GM12878 (cell line): ENCODE results near the gene HLA-DQB1. TPM values are rescaled to one million over a fixed set of nuclear protein-coding genes. Genes with fewer than 3 reads are reported as not detected.
A peak's percentile ranks its signal among the peaks of the same experiment; 100 is the strongest.

Source experiments
- ATF7 ChIP-seq: fragments of 450-650 bp; IDR thresholded peaks from 2 replicates; pipeline ENCODE4 v1.6.1; 2016; ENCODE audit warnings: low read depth, mild to moderate bottlenecking
- CHD2 ChIP-seq: IDR thresholded peaks from 2 replicates; pipeline ENCODE4 v1.6.1; 2011; ENCODE audit warnings: low read depth, low read length, improper control_type of control experiment, borderline replicate concordance
- KAT2A ChIP-seq: conservative IDR thresholded peaks from 2 replicates; pipeline ENCODE4 v1.6.1; 2011; ENCODE audit warnings: low read depth, low read length; ENCODE audit not compliant: control insufficient read depth
- SUPT20H ChIP-seq: IDR thresholded peaks from 2 replicates; pipeline ENCODE4 v1.6.1; 2011; ENCODE audit warnings: low read depth, mild to moderate bottlenecking, low read length, moderate library complexity, borderline replicate concordance; ENCODE audit not compliant: control insufficient read depth
- WRNIP1 ChIP-seq: IDR thresholded peaks from 2 replicates; pipeline ENCODE4 v1.6.1; 2011; ENCODE audit warnings: low read depth, low read length, improper control_type of control experiment, borderline replicate concordance
- YY1 ChIP-seq: IDR thresholded peaks from 2 replicates; pipeline ENCODE4 v1.6.1; 2011; ENCODE audit warnings: low read depth, mild to moderate bottlenecking, low read length
- polyA plus RNA-seq, 11 experiments: library from polyadenylated mRNA; depleted of rRNA in 4 of 11; unstranded in 6 of 11; stranded (reverse) in 5 of 11; fragments of >200 nt; fragmentation: Nextera tagmentation in 4 of 11; fragmentation: Illumina TruSeq in 1 of 11; extraction: Ambion mirVana in 4 of 11; extraction: Trizol in 1 of 11; gene quantifications; 1 replicate in 1 of 11; 2 replicates in 10 of 11; pipeline versions ENCODE4 v1.2.1 to v1.2.3, GENCODE V29; 2011 to 2016; ENCODE audit warnings: inconsistent platforms in 2 of 11, missing spikeins in 2 of 11, low read depth in 1 of 11
- total RNA-seq, 4 experiments: library from RNA; depleted of rRNA in 3 of 4; stranded (reverse); fragments of >200 nt in 3 of 4; fragmentation: Illumina TruSeq in 1 of 4; extraction: Trizol in 1 of 4; gene quantifications; 2 replicates each; pipeline versions ENCODE4 v1.2.1 to v1.2.3, GENCODE V29; 2013 to 2021
- TF ChIP-seq, protein P1 (sequence below): fragments of 450-650 bp; IDR thresholded peaks from 2 replicates; pipeline ENCODE4 v1.6.1; 2017; ENCODE audit warnings: mild to moderate bottlenecking, moderate library complexity
- TF ChIP-seq, protein P2 (sequence below): fragments of 450-650 bp; formaldehyde crosslinking; IDR thresholded peaks from 2 replicates; pipeline ENCODE4 v1.4.0; 2022; ENCODE audit warnings: mild to moderate bottlenecking, moderate library complexity
- TF ChIP-seq, protein P3 (sequence below): fragments of 450-650 bp; formaldehyde crosslinking; IDR thresholded peaks from 2 replicates; pipeline ENCODE4 v1.4.0; 2020; ENCODE audit warnings: mild to moderate bottlenecking, moderate library complexity
- TF ChIP-seq, protein P4 (sequence below): fragments of 450-650 bp; IDR thresholded peaks from 2 replicates; pipeline ENCODE4 v1.6.1; 2017; ENCODE audit warnings: borderline replicate concordance
- TF ChIP-seq, protein P5 (sequence below): fragments of 450-650 bp; formaldehyde crosslinking; IDR thresholded peaks from 2 replicates; pipeline ENCODE4 v1.5.0; 2022; ENCODE audit warnings: mild to moderate bottlenecking, missing genetic modification characterization

The HLA-DQB1 gene
- total and polyA plus RNA-seq, 10 of the 15 experiments (the other 5 are each of a cell fraction or from before 2014, with no cell fraction given) = 38.1 to 403 (median 91.4) TPM

DNA sequence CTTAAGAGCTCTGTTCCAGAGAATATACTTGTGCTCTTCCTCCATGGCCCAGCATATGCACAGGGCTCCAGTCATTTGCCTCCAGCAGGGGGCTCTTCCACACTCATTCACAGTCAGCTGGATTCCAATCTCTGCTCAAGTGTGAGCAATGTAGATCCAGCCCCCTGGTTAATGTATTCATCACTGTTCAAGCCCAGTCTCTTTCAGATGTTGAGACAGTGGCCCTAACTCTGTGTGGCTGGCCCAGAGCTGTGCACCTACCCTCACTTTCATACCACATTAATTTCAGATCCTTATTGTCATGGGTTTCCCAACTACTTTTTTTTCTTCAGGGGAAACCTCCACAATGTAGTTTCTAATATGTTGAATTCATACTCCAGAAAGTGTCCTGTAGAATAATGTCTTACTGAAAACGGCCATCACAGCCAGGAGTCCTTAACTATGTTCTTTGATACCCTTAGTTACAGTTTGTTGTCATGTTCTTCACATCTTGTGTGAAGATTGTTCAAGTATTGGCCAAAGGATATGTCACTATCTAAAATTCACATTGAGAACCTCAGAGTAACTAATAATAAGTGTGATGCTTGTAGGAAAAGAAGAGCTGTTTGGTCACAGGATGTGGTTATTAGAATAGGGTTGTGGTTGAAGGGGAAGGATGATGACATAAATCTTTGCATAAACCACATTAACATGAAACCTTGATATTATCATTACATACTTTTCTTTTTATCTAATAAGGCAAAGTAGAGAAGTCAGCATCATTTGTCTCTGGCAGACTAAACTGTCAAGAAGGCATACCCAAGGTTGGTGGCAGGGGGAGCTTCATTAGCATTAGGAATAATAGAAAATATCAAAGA is 43.7 kb downstream of the HLA-DQB1 start (continued):
- TF ChIP-seq, protein P1, sequence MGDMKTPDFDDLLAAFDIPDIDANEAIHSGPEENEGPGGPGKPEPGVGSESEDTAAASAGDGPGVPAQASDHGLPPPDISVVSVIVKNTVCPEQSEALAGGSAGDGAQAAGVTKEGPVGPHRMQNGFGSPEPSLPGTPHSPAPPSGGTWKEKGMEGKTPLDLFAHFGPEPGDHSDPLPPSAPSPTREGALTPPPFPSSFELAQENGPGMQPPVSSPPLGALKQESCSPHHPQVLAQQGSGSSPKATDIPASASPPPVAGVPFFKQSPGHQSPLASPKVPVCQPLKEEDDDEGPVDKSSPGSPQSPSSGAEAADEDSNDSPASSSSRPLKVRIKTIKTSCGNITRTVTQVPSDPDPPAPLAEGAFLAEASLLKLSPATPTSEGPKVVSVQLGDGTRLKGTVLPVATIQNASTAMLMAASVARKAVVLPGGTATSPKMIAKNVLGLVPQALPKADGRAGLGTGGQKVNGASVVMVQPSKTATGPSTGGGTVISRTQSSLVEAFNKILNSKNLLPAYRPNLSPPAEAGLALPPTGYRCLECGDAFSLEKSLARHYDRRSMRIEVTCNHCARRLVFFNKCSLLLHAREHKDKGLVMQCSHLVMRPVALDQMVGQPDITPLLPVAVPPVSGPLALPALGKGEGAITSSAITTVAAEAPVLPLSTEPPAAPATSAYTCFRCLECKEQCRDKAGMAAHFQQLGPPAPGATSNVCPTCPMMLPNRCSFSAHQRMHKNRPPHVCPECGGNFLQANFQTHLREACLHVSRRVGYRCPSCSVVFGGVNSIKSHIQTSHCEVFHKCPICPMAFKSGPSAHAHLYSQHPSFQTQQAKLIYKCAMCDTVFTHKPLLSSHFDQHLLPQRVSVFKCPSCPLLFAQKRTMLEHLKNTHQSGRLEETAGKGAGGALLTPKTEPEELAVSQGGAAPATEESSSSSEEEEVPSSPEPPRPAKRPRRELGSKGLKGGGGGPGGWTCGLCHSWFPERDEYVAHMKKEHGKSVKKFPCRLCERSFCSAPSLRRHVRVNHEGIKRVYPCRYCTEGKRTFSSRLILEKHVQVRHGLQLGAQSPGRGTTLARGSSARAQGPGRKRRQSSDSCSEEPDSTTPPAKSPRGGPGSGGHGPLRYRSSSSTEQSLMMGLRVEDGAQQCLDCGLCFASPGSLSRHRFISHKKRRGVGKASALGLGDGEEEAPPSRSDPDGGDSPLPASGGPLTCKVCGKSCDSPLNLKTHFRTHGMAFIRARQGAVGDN = peak; percentile 87
- peak; percentile 99 for TF ChIP-seq ATF7
- TF ChIP-seq, protein P2, sequence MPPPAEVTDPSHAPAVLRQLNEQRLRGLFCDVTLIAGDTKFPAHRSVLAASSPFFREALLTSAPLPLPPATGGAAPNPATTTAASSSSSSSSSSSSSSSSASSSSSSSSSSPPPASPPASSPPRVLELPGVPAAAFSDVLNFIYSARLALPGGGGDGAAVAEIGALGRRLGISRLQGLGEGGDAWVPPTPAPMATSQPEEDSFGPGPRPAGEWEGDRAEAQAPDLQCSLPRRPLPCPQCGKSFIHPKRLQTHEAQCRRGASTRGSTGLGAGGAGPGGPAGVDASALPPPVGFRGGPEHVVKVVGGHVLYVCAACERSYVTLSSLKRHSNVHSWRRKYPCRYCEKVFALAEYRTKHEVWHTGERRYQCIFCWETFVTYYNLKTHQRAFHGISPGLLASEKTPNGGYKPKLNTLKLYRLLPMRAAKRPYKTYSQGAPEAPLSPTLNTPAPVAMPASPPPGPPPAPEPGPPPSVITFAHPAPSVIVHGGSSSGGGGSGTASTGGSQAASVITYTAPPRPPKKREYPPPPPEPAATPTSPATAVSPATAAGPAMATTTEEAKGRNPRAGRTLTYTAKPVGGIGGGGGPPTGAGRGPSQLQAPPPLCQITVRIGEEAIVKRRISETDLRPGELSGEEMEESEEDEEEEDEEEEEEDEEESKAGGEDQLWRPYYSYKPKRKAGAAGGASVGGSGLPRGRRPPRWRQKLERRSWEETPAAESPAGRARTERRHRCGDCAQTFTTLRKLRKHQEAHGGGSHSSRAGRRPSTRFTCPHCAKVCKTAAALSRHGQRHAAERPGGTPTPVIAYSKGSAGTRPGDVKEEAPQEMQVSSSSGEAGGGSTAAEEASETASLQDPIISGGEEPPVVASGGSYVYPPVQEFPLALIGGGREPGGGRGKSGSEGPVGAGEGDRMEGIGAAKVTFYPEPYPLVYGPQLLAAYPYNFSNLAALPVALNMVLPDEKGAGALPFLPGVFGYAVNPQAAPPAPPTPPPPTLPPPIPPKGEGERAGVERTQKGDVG (CRISPR knock-in tag) = no peak
- TF ChIP-seq, protein P3, sequence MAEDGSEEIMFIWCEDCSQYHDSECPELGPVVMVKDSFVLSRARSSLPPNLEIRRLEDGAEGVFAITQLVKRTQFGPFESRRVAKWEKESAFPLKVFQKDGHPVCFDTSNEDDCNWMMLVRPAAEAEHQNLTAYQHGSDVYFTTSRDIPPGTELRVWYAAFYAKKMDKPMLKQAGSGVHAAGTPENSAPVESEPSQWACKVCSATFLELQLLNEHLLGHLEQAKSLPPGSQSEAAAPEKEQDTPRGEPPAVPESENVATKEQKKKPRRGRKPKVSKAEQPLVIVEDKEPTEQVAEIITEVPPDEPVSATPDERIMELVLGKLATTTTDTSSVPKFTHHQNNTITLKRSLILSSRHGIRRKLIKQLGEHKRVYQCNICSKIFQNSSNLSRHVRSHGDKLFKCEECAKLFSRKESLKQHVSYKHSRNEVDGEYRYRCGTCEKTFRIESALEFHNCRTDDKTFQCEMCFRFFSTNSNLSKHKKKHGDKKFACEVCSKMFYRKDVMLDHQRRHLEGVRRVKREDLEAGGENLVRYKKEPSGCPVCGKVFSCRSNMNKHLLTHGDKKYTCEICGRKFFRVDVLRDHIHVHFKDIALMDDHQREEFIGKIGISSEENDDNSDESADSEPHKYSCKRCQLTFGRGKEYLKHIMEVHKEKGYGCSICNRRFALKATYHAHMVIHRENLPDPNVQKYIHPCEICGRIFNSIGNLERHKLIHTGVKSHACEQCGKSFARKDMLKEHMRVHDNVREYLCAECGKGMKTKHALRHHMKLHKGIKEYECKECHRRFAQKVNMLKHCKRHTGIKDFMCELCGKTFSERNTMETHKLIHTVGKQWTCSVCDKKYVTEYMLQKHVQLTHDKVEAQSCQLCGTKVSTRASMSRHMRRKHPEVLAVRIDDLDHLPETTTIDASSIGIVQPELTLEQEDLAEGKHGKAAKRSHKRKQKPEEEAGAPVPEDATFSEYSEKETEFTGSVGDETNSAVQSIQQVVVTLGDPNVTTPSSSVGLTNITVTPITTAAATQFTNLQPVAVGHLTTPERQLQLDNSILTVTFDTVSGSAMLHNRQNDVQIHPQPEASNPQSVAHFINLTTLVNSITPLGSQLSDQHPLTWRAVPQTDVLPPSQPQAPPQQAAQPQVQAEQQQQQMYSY (CRISPR knock-in tag) = no peak
- peak; percentile 38; the same call in 1 of the 2 replicates for TF ChIP-seq YY1
- TF ChIP-seq, protein P4, sequence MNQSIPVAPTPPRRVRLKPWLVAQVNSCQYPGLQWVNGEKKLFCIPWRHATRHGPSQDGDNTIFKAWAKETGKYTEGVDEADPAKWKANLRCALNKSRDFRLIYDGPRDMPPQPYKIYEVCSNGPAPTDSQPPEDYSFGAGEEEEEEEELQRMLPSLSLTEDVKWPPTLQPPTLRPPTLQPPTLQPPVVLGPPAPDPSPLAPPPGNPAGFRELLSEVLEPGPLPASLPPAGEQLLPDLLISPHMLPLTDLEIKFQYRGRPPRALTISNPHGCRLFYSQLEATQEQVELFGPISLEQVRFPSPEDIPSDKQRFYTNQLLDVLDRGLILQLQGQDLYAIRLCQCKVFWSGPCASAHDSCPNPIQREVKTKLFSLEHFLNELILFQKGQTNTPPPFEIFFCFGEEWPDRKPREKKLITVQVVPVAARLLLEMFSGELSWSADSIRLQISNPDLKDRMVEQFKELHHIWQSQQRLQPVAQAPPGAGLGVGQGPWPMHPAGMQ = no peak
- TF ChIP-seq, protein P5, sequence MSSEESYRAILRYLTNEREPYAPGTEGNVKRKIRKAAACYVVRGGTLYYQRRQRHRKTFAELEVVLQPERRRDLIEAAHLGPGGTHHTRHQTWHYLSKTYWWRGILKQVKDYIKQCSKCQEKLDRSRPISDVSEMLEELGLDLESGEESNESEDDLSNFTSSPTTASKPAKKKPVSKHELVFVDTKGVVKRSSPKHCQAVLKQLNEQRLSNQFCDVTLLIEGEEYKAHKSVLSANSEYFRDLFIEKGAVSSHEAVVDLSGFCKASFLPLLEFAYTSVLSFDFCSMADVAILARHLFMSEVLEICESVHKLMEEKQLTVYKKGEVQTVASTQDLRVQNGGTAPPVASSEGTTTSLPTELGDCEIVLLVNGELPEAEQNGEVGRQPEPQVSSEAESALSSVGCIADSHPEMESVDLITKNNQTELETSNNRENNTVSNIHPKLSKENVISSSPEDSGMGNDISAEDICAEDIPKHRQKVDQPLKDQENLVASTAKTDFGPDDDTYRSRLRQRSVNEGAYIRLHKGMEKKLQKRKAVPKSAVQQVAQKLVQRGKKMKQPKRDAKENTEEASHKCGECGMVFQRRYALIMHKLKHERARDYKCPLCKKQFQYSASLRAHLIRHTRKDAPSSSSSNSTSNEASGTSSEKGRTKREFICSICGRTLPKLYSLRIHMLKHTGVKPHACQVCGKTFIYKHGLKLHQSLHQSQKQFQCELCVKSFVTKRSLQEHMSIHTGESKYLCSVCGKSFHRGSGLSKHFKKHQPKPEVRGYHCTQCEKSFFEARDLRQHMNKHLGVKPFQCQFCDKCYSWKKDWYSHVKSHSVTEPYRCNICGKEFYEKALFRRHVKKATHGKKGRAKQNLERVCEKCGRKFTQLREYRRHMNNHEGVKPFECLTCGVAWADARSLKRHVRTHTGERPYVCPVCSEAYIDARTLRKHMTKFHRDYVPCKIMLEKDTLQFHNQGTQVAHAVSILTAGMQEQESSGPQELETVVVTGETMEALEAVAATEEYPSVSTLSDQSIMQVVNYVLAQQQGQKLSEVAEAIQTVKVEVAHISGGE (CRISPR knock-in tag) = no peak
- no peak for TF ChIP-seq KAT2A
- TF ChIP-seq WRNIP1 = no peak
- TF ChIP-seq CHD2 = 0 out of 2 replicates have a peak, but pooled peaks have one; percentile 23
- TF ChIP-seq SUPT20H = no peak
